ENCODE data around the gene ROMO1. TPM values are rescaled to one million over a fixed set of nuclear protein-coding genes. Genes with fewer than 3 reads are reported as not detected.

ROMO1 gene
- total and polyA plus RNA-seq, 10 of the 15 experiments (the other 5 are each of a cell fraction or from before 2014, with no cell fraction given) = 23.2 to 631 (median 352) TPM

DNA sequence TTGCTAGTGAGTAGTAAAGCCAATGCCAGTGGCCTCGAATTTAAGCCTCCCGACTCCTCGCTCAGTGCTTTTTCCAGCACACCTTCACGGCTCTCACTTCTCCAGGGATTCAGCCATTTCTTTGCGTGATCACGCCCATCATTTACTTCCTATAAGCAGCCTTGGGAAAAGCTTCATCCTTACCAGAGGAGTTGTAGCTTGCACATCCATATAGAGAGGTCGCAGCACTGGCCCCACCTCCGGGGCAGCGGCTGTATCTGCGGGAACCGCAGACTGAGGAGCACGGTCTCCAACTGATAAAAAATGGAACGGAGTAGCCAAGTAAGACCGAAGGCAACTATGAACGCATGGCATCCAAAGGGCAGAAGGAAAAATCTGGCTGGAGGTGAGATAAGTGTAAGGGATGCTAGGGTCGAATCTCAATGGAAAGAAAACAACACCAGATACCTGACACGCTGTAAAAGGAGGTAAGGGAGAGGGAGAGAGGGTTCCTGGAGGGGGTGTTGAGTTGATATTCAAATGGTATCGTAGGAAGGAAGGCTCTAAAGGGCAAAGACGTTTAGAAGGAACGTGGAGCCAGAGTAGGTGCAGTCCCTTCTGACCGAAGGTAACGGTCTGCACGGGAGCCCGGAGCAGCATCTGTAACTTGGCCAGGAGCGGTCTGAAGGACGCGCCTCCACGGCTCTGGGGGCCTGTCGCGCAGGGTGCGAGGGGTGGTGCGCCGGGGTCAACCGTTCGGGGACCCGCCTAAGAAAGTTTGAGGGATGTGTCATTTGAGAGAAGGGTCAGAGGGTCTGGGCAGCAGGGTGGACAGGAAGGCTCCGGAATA is 693 bp upstream of the ROMO1 start (continued):
- 0 out of 4 replicates have a peak, but pooled peaks of 1 of the 2 experiments have one; percentile 17 for TF ChIP-seq BHLHE40 (IDR thresholded peaks at IDR 0.05; ENCODE audit: borderline replicate concordance in 1 of 2, low read depth in 2 of 2, low read length in 1 of 2)

- in situ Hi-C loops (cut with MboI) = no loop called here
- FAIRE-seq (no peak), ATAC-seq (no peak), DNase-seq (ENCODE audit: low read depth, low spot score) (no peak)
- 2% methylated on average over 6 of the region's 6 CpGs for WGBS (ENCODE audit: insufficient coverage, insufficient replicate concordance, low lambda C conversion rate, missing lambda C conversion rate)
- H3K9ac ChIP-seq (ENCODE audit: control insufficient read depth, insufficient read depth, low read length) = peak overlapping the region; percentile 96
- ChIA-PET CTCF (interaction anchor here (1.1 to 1.6 kb wide), 8 partner anchors 9 to 159 kb away, joined by 3 to 4 read pairs (median 3); partner anchors contain the start of gene RBM39), SMC1A (ENCODE audit: uncharacterized antibody, unreplicated experiment) (interaction anchor here (1.0 to 1.2 kb wide), 3 partner anchors 10 to 43 kb away, joined by 3 to 4 read pairs (median 4); no protein-coding TSS in a partner anchor), POLR2A (interaction anchor here (2.0 to 3.6 kb wide), 3 partner anchors 12 to 43 kb away, joined by 4 to 20 read pairs (median 10); partner anchors contain the start of gene RBM39), RAD21 (ENCODE audit: unreplicated experiment) (interaction anchor here (1.2 to 1.5 kb wide), 2 partner anchors 36 to 40 kb away, joined by 3 to 4 read pairs; no protein-coding TSS in a partner anchor)
- peaks cover 27% of the 10 kb centered on the region for H3K79me2 ChIP-seq (ENCODE audit: control insufficient read depth, insufficient read depth, low read length)
- no peaks in the 10 kb centered on the region for H3K9me3 ChIP-seq (replicated peaks; ENCODE audit: control insufficient read depth, insufficient read depth, low read length)
- peaks cover 11% of the 10 kb centered on the region; the same call in 1 of the 2 replicates for H3K4me1 ChIP-seq (ENCODE audit: control insufficient read depth, insufficient read depth, low read length)
- no peaks in the 10 kb centered on the region; the same call in 1 of the 2 replicates for H4K20me1 ChIP-seq (ENCODE audit: control insufficient read depth, insufficient read depth)
- peak overlapping the region; percentile 97 for H2AFZ ChIP-seq (ENCODE audit: control insufficient read depth, low read depth, low read length)
- no TSS peak for BruUV-seq (replicated peaks)
- peak overlapping the region; percentile 71 for H3K4me3 ChIP-seq
- no peaks in the 10 kb centered on the region for H3K27me3 ChIP-seq (replicated peaks in 1 of 2; ENCODE audit: control insufficient read depth in 2 of 2, insufficient read depth in 2 of 2, low read length in 1 of 2)
- peak overlapping the region; percentile 94 for H3K4me2 ChIP-seq (ENCODE audit: control insufficient read depth, insufficient read depth)
- peaks cover 4 to 31% of the 10 kb centered on the region in 2 experiments for H3K36me3 ChIP-seq (ENCODE audit: control insufficient read depth in 2 of 2, insufficient read depth in 2 of 2, low read length in 1 of 2)
- intact Hi-C loops (cut with micrococcal nuclease; ENCODE audit: unreplicated experiment) = loop anchor here (2.0 to 5.0 kb wide), 2 partner anchors 98 to 237 kb away; no protein-coding TSS in a partner anchor
- H3K27ac ChIP-seq (ENCODE audit: control insufficient read depth, insufficient read depth) = peak overlapping the region; percentile 87
- TF ChIP-seq, protein P1, sequence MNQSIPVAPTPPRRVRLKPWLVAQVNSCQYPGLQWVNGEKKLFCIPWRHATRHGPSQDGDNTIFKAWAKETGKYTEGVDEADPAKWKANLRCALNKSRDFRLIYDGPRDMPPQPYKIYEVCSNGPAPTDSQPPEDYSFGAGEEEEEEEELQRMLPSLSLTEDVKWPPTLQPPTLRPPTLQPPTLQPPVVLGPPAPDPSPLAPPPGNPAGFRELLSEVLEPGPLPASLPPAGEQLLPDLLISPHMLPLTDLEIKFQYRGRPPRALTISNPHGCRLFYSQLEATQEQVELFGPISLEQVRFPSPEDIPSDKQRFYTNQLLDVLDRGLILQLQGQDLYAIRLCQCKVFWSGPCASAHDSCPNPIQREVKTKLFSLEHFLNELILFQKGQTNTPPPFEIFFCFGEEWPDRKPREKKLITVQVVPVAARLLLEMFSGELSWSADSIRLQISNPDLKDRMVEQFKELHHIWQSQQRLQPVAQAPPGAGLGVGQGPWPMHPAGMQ (IDR thresholded peaks at IDR 0.05; ENCODE audit: borderline replicate concordance) = no peak
- no peak for TF ChIP-seq SMAD1 (IDR thresholded peaks at IDR 0.05; ENCODE audit: low read depth, partially characterized antibody)
- TF ChIP-seq ETV6 (conservative IDR thresholded peaks at IDR 0.05 in 1 of 2, IDR thresholded peaks at IDR 0.05 in 1 of 2; ENCODE audit: borderline replicate concordance in 1 of 2, low read depth in 1 of 2) = no peak
- TF ChIP-seq IKZF1 (conservative IDR thresholded peaks at IDR 0.05) = no peak
- TF ChIP-seq ZZZ3 (IDR thresholded peaks at IDR 0.05; ENCODE audit: control insufficient read depth, insufficient read length, low read depth) = no peak
- no peak for TF ChIP-seq NR2C2 (IDR thresholded peaks at IDR 0.05; ENCODE audit: borderline replicate concordance, control insufficient read depth, insufficient read length, low read depth)
- TF ChIP-seq GABPA (IDR thresholded peaks at IDR 0.05; ENCODE audit: low read depth) = no peak
- TF ChIP-seq, protein P2, sequence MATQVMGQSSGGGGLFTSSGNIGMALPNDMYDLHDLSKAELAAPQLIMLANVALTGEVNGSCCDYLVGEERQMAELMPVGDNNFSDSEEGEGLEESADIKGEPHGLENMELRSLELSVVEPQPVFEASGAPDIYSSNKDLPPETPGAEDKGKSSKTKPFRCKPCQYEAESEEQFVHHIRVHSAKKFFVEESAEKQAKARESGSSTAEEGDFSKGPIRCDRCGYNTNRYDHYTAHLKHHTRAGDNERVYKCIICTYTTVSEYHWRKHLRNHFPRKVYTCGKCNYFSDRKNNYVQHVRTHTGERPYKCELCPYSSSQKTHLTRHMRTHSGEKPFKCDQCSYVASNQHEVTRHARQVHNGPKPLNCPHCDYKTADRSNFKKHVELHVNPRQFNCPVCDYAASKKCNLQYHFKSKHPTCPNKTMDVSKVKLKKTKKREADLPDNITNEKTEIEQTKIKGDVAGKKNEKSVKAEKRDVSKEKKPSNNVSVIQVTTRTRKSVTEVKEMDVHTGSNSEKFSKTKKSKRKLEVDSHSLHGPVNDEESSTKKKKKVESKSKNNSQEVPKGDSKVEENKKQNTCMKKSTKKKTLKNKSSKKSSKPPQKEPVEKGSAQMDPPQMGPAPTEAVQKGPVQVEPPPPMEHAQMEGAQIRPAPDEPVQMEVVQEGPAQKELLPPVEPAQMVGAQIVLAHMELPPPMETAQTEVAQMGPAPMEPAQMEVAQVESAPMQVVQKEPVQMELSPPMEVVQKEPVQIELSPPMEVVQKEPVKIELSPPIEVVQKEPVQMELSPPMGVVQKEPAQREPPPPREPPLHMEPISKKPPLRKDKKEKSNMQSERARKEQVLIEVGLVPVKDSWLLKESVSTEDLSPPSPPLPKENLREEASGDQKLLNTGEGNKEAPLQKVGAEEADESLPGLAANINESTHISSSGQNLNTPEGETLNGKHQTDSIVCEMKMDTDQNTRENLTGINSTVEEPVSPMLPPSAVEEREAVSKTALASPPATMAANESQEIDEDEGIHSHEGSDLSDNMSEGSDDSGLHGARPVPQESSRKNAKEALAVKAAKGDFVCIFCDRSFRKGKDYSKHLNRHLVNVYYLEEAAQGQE (IDR thresholded peaks at IDR 0.05; ENCODE audit: low read depth, low read length) = no peak
- no peak for TF ChIP-seq ZSCAN29 (IDR thresholded peaks at IDR 0.05)
- no peak for TF ChIP-seq TCF7 (IDR thresholded peaks at IDR 0.05; ENCODE audit: borderline replicate concordance)
- TF ChIP-seq EGR1 (IDR thresholded peaks at IDR 0.05; ENCODE audit: borderline replicate concordance in 1 of 2, low read depth in 2 of 2, low read length in 2 of 2) = no peak
Observed at GRCh38 chr20:35699957-35700624, 886 bp downstream of the ROMO1 start.

Data from GM12878 (cell line).